Measurements from ENCODE around the gene APEX2.
"Not testable (repeated sequence)": the region's sequence is repeated elsewhere in the genome, so short reads cannot be mapped to it uniquely, and the experiment has no call there.

APEX2 gene

DNA sequence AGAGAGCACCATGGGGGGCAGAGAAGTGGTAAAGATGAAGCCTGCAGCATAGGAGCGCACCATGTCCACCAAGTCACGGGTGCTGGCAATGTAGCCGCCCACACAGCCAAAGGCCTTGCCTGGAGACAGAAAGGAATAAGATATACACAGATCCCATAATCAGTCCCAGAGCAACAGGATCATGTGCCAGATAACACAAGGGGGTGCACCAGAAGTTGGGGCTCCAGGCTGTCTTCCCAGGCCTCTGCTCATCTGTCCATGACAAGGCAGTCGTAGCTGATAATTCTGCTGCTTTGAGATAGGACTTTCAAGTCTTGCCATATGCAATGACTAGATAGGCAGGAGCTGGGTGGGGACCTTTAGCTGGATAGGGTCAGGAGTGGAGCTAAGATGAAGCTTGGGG is 14.7 kb downstream of the APEX2 start:
- DNase-seq = no peak

DNA sequence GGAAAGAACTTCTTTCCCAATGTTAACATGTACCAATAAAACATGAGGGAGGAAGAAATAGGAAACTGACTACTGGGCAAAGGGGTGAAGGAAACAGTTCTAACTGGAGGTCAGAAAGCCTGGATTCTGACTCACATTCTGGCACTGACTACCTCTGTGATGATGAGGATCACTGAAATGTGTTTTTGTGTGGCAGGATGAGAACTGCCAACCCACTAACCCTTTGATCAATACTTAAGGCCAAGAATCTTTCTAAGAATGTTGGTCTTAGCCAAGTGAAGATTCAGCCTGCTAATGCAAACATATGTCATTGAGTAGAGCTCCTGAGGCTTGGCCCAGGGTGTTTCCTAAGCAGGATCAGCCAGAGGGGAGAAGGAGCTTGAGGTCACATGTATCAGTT is 26.0 kb downstream of the APEX2 start:
- DNase-seq = no peak

DNA sequence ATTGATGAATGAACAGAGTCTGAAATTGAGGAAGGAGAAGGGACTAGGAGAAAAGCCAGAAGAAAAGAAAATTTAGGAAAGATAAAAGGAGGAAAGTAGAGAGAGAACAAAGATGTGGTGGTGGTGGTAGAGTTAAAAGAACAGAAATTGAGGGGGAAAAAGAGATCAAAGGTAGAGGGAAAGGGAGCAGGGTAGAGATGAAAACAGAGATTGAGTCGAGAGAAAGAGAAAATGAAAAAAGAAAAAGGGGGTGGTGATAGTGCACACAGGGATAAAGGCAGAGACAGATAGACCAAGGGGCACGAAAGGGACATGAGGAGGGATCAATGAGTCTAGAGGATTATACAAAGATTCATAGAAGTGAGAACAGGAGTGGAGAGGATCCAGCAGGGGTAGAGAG is 26.7 kb downstream of the APEX2 start:
- no peak for DNase-seq

- no peak for DNase-seq
These were observed 27.9 kb downstream of the APEX2 start for GRCh38 chrX:55028040-55028439.

- DNase-seq = no peak
These were observed 28.4 kb downstream of the APEX2 start for GRCh38 chrX:55028611-55029010.

- no peak for DNase-seq
These were observed 29.1 kb downstream of the APEX2 start for GRCh38 chrX:55029291-55029690.

GRCh38 chrX:55030271-55031205 is 30.4 kb downstream of the APEX2 start, which contains the start of gene ALAS2:
Gene ALAS2 (minus strand): TSS chrX:55030977. CDS start chrX:55026000, 4,977 bp downstream.
- no peak for DNase-seq

GRCh38 chrX:55033429-55033828 is 33.3 kb downstream of the APEX2 start:
- DNase-seq = no peak

- no peak for DNase-seq
These were observed 39.3 kb downstream of the APEX2 start for GRCh38 chrX:55039471-55039870.

DNA sequence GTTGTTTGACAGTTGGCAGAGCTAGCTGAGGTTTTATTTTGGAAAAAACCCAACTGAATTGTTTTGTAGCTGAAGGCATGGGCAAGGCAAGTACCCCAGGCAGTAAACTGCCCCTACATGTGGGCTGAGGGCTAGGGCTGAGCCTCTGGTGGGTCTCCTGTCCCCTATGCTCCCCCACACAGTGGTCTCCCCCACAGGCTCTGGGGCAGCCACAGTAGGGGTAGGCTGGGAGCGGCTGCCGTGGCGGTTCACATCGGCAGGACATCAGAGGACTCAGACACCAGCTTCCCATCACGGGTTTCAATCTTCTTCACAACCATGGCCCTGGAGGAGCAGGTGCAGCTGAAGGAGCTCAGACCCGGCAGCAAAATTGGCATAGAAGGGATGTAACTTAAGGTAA is 41.4 kb downstream of the APEX2 start:
- no peak for DNase-seq

- DNase-seq = not testable (repeated sequence)
These were observed 50.4 kb downstream of the APEX2 start for GRCh38 chrX:55050599-55050998.

DNA sequence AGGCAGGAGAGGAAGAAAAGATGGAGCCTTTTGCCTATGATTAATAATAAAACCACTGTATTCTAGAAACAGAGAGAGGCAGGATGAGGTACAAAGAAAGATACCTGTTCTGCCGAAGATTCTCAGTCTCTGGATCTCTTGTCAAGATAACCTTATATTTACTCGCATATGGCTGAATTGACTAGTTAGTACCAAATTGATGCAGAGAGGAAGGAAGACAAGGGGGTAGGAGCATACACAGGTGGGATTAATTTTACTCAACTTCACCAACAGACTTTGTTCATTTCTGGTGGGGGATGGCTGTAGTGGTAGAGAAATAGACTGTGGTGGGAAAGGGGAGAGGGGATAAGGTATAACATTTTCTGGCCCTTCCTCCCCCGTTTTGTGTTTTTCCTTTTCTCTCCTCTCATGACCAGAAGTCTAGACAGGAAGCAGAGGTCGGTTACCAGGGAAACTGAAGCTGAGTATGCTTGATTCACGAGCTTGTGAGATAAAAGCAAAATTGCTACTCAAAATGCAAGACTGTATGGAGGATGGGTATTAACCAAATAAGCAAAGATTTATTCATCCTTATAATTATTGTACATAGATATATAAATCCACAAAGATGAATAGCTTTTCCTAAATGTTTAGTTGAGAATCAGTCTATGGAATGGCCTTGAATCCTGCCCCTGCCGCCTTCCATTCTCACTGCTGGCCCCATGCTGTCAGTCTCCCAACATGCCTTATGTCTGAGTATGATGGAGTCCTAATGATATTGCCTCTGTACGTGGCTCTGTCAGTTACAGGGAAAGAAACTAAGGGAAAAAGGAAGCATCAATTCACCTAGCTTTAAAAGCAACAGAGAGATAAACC is 56.9 kb downstream of the APEX2 start:
- DNase-seq = no peak

DNA sequence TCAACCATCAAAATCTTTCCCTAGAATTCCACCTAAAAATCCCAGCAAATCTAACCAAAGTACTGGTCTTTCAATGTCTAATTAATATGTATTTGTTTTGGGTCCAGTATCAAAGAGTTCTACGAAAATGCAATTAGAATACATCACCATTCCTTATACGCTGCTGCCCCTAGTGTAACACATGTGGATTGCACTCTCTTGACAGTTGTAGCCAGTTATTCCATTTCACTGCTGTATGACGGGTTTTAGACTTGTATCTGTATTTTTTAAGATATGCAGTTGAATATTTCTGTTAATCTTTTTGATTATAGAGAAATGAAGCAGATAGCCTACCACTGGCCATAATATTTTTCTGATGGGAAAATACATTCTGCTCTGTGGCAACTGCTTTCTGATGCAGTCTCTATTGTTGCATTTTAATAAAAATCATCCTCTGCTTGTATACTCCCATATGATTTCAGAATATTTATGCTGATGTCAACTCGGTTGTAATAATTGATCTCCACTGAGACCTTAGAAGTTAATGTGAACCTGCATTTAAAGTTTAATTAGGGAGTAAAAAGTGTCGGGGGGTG is 57.6 kb downstream of the APEX2 start:
- no peak for DNase-seq
